ENCODE data around the gene MARCO. TPM values are rescaled to one million over a fixed set of nuclear protein-coding genes. Genes with fewer than 3 reads are reported as not detected.

Gene MARCO
- total and polyA plus RNA-seq, 10 of the 15 experiments (the other 5 are each of a cell fraction or from before 2014, with no cell fraction given): 0.13 to 0.67 (median 0.32) TPM; not detected in 5

DNA sequence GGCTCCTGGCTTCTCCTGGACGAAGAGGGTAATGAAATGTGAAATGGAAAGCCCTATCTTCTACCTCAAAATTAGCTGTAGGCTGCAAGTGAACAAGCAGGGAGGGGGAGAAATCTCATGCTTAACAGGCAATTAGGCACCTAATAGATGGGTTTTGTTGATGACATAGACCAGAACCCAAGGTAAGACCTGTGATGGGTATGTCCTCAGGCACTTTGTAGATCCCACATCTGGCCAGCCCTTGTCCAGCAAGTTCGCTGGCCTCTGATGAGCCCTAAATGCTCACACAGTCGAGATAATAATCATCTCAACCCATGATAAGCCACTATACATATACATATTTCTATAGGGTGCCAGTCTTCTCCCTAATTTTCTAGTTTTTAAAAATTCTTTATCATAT is 82.6 kb downstream of the MARCO start (continued):
- TF ChIP-seq SIX5 (IDR thresholded peaks at IDR 0.05; ENCODE audit: low read depth, low read length, severe bottlenecking): no peak

GRCh38 chr2:119025013-119025412 is 83.0 kb downstream of the MARCO start:
- no peak overlapping the region for H3K4me3 ChIP-seq
- in situ Hi-C loops (cut with MboI) (no loop called here), intact Hi-C loops (cut with micrococcal nuclease; ENCODE audit: unreplicated experiment) (loop anchor here (5.0 kb wide), 1 partner anchor 282 kb away; no protein-coding TSS in a partner anchor)
- H3K9ac ChIP-seq (ENCODE audit: control insufficient read depth, insufficient read depth, low read length): no peak overlapping the region
- no peak for TF ChIP-seq SMARCA5 (IDR thresholded peaks at IDR 0.05)
- TF ChIP-seq ZNF217 (IDR thresholded peaks at IDR 0.05): no peak
- TF ChIP-seq CBX3 (IDR thresholded peaks at IDR 0.05; ENCODE audit: borderline replicate concordance, low read depth): no peak
- no peak for TF ChIP-seq FOXM1 (IDR thresholded peaks at IDR 0.05; ENCODE audit: low read depth, low read length)
- TF ChIP-seq KAT2A (conservative IDR thresholded peaks at IDR 0.05; ENCODE audit: control insufficient read depth, low read depth, low read length): no peak
- no peak for TF ChIP-seq MTA2 (IDR thresholded peaks at IDR 0.05; ENCODE audit: low read depth)
- no peak for TF ChIP-seq TCF12 (IDR thresholded peaks at IDR 0.05; ENCODE audit: low read depth, low read length)
- no peak for TF ChIP-seq MYB (IDR thresholded peaks at IDR 0.05; ENCODE audit: borderline replicate concordance, low read depth, low read length)
- TF ChIP-seq RB1 (IDR thresholded peaks at IDR 0.05; ENCODE audit: borderline replicate concordance): no peak
- no peak for TF ChIP-seq CTCF (IDR thresholded peaks at IDR 0.05 in 2 of 3, conservative IDR thresholded peaks at IDR 0.05 in 1 of 3; ENCODE audit: control insufficient read depth in 2 of 3, extremely low read depth in 1 of 3, insufficient read depth in 1 of 3, low read depth in 3 of 3, low read length in 3 of 3)
- DNase-seq (ENCODE audit: low read depth, low spot score): no peak
- no peaks in the 10 kb centered on the region for H4K20me1 ChIP-seq (ENCODE audit: control insufficient read depth, insufficient read depth)
- no peak overlapping the region for H3K27ac ChIP-seq (ENCODE audit: control insufficient read depth, insufficient read depth)
- H3K27me3 ChIP-seq (replicated peaks in 1 of 2; ENCODE audit: control insufficient read depth in 2 of 2, insufficient read depth in 2 of 2, low read length in 1 of 2): no peaks in the 10 kb centered on the region; a peak in 2 of 4 replicates
- no peak overlapping the region for H2AFZ ChIP-seq (ENCODE audit: control insufficient read depth, low read depth, low read length)
- H3K4me1 ChIP-seq (ENCODE audit: control insufficient read depth, insufficient read depth, low read length): no peaks in the 10 kb centered on the region
- ChIA-PET CTCF (no interaction called here), SMC1A (ENCODE audit: uncharacterized antibody, unreplicated experiment) (no interaction called here), POLR2A (no interaction called here), RAD21 (ENCODE audit: unreplicated experiment) (no interaction called here)
- H3K4me2 ChIP-seq (ENCODE audit: control insufficient read depth, insufficient read depth): no peak overlapping the region
- no peak for ATAC-seq
- BruUV-seq (replicated peaks): no TSS peak
- no peaks in the 10 kb centered on the region for H3K36me3 ChIP-seq (ENCODE audit: control insufficient read depth in 2 of 2, insufficient read depth in 2 of 2, low read length in 1 of 2)
- WGBS (ENCODE audit: insufficient coverage, insufficient replicate concordance, low lambda C conversion rate, missing lambda C conversion rate): 33% methylated on average over 7 of the region's 7 CpGs
- FAIRE-seq: no peak
- no peaks in the 10 kb centered on the region for H3K79me2 ChIP-seq (ENCODE audit: control insufficient read depth, insufficient read depth, low read length)
- no peaks in the 10 kb centered on the region for H3K9me3 ChIP-seq (replicated peaks; ENCODE audit: control insufficient read depth, insufficient read depth, low read length)
